Heart left ventricle (tissue), 13 donors: ENCODE measurements around the gene STK24.
"Not testable (repeated sequence)": the region's sequence is repeated elsewhere in the genome, so short reads cannot be mapped to it uniquely, and the experiment has no call there.

ENCODE experiments used
- CTCF ChIP-seq, 12 donors: fragments of 200-600 bp; sonication (generic) in 4 of 12; IDR thresholded peaks; one replicate each; pipeline versions ENCODE4 v1.5.0 to v1.8.0; 2018 to 2022; ENCODE audit warnings: antibody characterized with exemption in 12 of 12, mild to moderate bottlenecking in 5 of 12
- POLR2A ChIP-seq, 2 donors: fragments of 450-650 bp; IDR thresholded peaks; one replicate each; pipeline ENCODE4 v1.6.1; 2017; ENCODE audit warnings: antibody characterized with exemption in 2 of 2, mild to moderate bottlenecking in 2 of 2, moderate library complexity in 2 of 2
- donor health status: ischemic (EF 13 %, LVEDD 7.1; RV severe dilation, severe dysfunction).
- donor health status: DM: no; HTN: yes; CAD: no.
- donor health status: DM: no; HTN: no; CAD: no.
- donor health status: ischemic (EF 25% LVEDD 6.9; RV normal size, moderate dysfunction).
- donor health status: ischemic (EF 25% LVEDD 5.7; RV mildly dilated, moderate dysfunction).
- donor health status: ischemic (EF 35%, LVEDD 5.7; RV mildly dilated, moderate dysfunction).
- donor health status: nonischemic (EF 11% LVEDD 7.7; RV severe dilation, severe dysfunction).
- donor health status: DM: yes; HTN: yes; CAD: no.
- donor health status: PGD.
- donor health status: ischemic (EF 29% LVEDD 5.4; RV normal size, mild dysfunction).
- donor health status: nonischemic (EF 23%, LVEDD 6.1; RV moderate dilation, normal function).

- TF ChIP-seq POLR2A, CTCF (IDR thresholded peaks at IDR 0.05): not testable (repeated sequence)
These were observed 12.6 kb upstream of the STK24 start for GRCh38 chr13:98589516-98589915.
